Esophagus muscularis mucosa (tissue), 4 donors: ENCODE data around the gene FGFRL1.

ENCODE experiments used
- EP300 ChIP-seq: sonication (generic); formaldehyde crosslinking; IDR thresholded peaks from one replicate; pipeline ENCODE4 v1.6.1; 2017; ENCODE audit warnings: antibody characterized with exemption
- POLR2AphosphoS5 ChIP-seq, 2 donors: sonication (generic); formaldehyde crosslinking; IDR thresholded peaks; one replicate each; pipeline ENCODE4 v1.6.1; 2017; ENCODE audit warnings: antibody characterized with exemption in 2 of 2
- TF ChIP-seq, protein P1 (sequence below), 3 experiments: fragments of 200-600 bp in 2 of 3; fragments of 450-650 bp in 1 of 3; sonication (generic) in 2 of 3; IDR thresholded peaks; one replicate each; pipeline ENCODE4 v1.5.1; 2017 to 2019; ENCODE audit warnings: antibody characterized with exemption in 3 of 3, mild to moderate bottlenecking in 2 of 3, moderate library complexity in 1 of 3

DNA sequence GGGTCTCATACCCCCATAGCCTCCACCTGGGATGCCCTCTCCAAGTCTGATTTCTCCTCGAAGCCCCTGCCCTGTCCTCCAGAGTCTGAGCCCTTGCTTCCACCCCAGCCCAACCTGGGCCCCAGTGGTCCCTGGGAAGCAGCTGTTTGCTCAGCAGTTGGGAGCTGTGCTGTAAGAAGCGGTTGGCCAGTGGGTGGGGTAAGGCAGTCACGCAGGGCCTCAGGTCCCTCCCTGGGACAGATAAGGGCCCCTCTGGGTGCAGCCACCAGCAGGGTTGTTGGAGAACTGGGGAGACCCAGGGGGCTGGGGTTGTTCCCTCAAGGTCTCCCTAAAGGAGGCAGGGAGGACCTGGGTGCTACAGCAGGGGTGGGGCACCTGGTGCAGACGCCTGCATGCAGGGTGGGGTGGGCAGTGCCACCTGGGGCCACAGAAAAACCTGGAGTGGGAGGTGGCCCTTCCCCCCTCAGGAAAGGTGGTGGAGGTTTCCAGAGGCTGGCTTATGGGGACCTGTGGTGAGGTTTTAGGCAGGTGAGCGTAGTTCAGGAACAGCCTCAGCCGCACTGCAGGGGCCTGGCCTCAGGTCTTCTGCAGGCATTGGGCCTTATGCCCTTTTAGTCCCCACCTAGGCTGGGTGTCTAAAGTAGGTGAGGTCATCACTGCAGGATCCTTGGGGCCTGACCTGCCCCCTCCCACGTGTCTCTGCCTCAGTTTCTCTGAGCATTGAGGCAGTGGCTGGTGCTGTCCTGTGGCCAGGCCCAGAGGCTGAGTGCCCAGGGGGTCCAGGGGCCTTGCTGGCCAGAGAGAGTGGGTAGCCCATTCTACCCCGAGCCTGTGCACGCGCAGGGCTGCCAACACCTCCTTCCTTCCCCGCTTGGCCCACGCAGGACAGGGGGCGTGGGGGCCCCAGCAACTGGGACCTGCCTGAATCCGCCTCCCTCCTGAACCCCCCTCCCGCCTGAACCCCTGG is 15.1 kb upstream of the FGFRL1 start:
- TF ChIP-seq POLR2AphosphoS5 (IDR thresholded peaks at IDR 0.05) (no peak), EP300 (no peak)
- TF ChIP-seq, protein P1, sequence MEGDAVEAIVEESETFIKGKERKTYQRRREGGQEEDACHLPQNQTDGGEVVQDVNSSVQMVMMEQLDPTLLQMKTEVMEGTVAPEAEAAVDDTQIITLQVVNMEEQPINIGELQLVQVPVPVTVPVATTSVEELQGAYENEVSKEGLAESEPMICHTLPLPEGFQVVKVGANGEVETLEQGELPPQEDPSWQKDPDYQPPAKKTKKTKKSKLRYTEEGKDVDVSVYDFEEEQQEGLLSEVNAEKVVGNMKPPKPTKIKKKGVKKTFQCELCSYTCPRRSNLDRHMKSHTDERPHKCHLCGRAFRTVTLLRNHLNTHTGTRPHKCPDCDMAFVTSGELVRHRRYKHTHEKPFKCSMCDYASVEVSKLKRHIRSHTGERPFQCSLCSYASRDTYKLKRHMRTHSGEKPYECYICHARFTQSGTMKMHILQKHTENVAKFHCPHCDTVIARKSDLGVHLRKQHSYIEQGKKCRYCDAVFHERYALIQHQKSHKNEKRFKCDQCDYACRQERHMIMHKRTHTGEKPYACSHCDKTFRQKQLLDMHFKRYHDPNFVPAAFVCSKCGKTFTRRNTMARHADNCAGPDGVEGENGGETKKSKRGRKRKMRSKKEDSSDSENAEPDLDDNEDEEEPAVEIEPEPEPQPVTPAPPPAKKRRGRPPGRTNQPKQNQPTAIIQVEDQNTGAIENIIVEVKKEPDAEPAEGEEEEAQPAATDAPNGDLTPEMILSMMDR (IDR thresholded peaks at IDR 0.05): no peak
